Fibroblast of villous mesenchyme (primary cell): ENCODE data around the gene XPNPEP2. TPM values are rescaled to one million over a fixed set of nuclear protein-coding genes. Genes with fewer than 3 reads are reported as not detected.

ENCODE experiments used
- DNase-seq: peaks from one replicate; pipeline ENCODE4 v3.0.0-alpha.2; 2010; ENCODE audit warnings: low read depth
- H3K4me3 ChIP-seq: 2 replicates; pipeline ENCODE4 v1.5.1; 2011; ENCODE audit warnings: low read depth, mild to moderate bottlenecking, low read length
- CTCF ChIP-seq: IDR thresholded peaks from 2 replicates; pipeline ENCODE4 v1.5.1; 2012; ENCODE audit warnings: low read depth, mild to moderate bottlenecking, low read length; ENCODE audit not compliant: insufficient read depth
- total RNA-seq: library from RNA; depleted of rRNA; stranded (reverse); fragments of >200 nt; gene quantifications from 2 replicates; pipeline ENCODE4 v1.2.3, GENCODE V29; 2012

XPNPEP2 gene
- total RNA-seq, 1 donor = not detected

- TF ChIP-seq CTCF = no peak
These were observed 8.8 kb downstream of the XPNPEP2 start for GRCh38 chrX:129747533-129747932.

GRCh38 chrX:129748305-129748704, 9.5 kb downstream of the XPNPEP2 start:
- no peak for TF ChIP-seq CTCF
- H3K4me3 ChIP-seq = no peak overlapping the region
- DNase-seq = peak; percentile 76

More at GRCh38 chrX:129747533-129747932, 8.8 kb downstream of the XPNPEP2 start:
- DNase-seq = no peak
- no peak overlapping the region for H3K4me3 ChIP-seq

GRCh38 chrX:129749069-129749468, 10.3 kb downstream of the XPNPEP2 start:
- H3K4me3 ChIP-seq = no peak overlapping the region
- TF ChIP-seq CTCF = no peak
- DNase-seq = peak; percentile 42

GRCh38 chrX:129750971-129751370, 12.2 kb downstream of the XPNPEP2 start:
- no peak for TF ChIP-seq CTCF
- peak; percentile 21 for DNase-seq
- H3K4me3 ChIP-seq = no peak overlapping the region

- H3K4me3 ChIP-seq = no peak overlapping the region
- TF ChIP-seq CTCF = peak; percentile 39
- no peak for DNase-seq
These were observed 15.6 kb downstream of the XPNPEP2 start for GRCh38 chrX:129754056-129755024.

- DNase-seq = no peak
- no peak overlapping the region for H3K4me3 ChIP-seq
- TF ChIP-seq CTCF = no peak
These were observed 17.2 kb downstream of the XPNPEP2 start for GRCh38 chrX:129755779-129756650.
